Stimulated activated CD4-positive, alpha-beta T cell treated with anti-CD3 and anti-CD28 coated beads, Interleukin-1b, Interleukin-23, amount 100 ng/mL, for 24 hours (primary cell): ENCODE measurements around the gene TBX15.
"Not testable (repeated sequence)": the region's sequence is repeated elsewhere in the genome, so short reads cannot be mapped to it uniquely, and the experiment has no call there.

Experiments
- DNase-seq, 4 experiments: peaks; one replicate each; pipeline ENCODE4 v3.0.0-alpha.2; 2020; ENCODE audit warnings: low read depth in 4 of 4, low spot score in 1 of 4

TBX15 gene

DNA sequence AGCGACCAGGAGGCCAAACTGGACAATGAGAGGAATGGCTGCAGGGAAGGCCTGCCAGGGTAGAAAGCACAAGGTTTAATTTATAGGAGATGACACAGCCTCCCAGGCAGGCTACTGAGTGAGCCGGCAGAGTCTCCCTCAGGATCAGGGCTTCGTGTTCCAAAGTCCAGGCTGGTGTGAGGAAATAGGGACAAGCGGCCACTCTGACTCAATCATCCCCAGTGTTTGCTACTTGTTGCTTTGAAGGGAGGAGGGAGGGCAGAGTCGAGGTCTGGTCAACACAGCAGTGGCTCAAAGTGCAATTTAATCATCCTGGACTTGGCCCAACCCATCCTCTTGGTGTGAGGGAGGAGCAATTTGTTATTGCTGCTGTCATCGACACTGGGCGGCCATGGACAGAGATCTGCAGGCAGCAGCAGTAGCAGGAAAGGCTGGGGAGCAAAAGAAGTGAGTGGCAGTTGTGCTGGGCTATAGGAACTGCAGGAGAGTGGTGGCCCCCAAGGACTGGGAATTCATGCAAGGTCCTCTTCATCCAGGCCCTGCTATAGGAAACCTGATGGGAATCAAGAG, 27.5 kb downstream of the TBX15 start:
- DNase-seq, result no peak

DNA sequence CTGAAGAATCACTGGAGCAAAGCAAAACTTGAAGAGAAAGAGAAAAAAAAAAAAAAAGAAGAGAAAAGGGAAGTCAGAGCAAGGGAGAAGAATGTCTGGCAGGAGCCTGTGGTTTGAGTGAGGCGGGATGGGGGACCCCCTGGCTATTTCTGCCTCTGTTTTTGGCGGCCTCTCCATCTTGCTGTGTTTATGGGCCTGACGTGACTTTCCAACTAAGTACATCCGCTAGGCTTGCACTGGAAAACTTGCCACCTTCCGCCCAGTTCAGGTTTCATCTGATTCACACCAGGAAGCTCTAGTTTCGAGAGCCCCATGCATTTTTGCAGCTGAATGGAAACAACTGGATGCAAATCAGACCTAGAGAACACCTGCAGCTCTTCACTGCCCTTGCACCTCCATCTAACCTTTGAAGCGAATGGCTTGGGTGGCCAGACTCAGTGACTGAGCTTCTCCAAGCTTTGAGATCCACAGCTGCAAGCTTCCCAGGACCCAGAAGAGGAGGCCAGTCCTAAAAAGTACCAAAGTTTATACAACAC, 28.0 kb downstream of the TBX15 start:
- DNase-seq, result no peak

DNA sequence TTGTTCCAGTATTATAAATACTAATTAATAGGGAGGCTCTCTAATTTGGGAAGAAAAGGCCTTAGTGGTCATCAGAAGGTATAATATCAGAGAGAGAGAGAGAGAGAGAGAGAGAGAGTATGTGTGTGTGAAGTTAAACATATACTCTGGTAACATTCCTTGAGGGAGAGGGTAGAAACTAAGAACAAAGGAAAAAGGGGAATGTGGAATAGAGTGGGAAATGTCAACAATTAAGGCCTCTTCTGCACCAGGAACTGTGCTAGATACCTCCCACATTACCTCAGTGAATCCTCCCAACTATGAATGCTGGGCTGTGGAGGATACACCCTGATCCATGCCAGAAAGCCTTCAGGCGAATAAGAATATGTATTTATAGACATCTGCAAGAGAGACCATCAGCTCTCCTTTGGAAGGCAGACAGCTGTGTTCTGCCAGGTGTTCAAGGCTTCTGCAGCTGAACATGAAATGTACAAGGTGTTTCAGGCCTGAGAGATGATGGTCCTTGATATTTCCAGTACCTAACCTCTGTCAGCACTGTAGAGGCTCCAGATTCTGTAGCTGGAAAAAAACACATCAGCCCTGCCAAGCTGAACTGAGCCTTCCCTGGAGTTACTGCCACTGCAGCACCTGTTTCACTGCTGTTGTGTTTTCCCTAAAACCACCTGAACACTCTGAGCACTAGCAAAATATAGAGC, 29.1 kb downstream of the TBX15 start:
- DNase-seq, result no peak

DNA sequence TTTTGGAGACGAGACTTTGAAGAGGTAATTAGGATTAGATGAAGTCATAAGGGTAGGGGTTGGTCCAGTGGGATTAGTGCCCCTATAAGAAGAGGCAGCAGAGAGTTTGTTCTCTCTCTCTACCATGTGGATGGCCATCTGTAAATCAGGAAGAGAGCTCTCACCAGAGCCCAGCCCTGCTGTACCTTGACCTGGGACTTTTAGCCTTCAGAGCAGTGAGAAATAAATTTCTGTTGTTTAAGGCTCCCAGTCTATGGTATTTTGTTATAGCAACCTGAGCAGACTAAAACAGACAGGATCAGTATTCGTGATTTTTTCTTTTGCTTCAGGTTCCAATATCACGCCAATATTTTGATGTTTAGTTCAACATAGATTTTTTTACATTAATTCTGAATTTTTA, 30.0 kb downstream of the TBX15 start:
- no peak for DNase-seq

DNA sequence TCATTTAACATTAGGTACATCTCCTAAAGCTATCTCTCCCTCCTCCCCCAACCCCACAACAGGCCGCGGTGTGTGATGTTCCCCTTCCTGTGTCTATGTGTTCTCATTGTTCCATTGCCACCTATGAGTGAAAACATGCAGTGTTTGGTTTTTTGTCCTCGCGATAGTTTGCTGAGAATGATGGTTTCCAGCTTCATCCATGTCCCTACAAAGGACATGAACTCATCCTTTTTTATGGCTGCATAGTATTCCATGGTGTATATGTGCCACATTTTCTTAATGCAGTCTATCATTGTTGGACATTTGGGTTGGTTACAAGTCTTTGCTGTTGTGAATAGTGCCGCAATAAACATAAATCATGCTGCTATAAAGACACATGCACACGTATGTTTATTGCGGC, 30.6 kb downstream of the TBX15 start:
- not testable (repeated sequence) for DNase-seq

DNA sequence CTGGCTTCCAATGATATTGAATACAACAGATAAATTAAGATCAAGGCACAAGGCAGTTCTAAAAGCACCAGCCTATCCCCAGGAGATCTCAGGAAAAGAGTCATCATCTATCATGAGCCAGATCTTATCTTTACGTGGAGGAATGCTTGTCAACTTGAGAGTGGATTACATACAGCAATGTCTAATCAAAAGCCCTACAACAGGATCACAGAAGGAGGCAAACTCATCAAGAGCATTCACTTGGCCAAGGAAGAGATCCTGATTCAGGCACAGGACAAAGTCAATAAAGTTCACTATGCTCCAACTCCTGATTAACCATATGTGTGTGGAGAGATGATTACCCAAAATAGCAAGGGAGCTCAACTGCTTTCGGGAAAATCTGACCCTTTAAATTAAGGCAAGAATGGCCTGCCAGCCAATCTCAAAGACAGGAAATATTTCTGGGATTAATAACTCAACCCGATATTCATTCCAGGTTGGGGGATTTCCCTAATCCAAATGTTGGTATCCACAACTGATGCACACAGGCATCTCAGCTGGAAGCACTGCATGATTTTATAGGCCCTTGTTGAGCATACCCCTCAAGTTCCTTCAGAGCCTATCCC, 33.7 kb downstream of the TBX15 start:
- DNase-seq, result no peak

DNA sequence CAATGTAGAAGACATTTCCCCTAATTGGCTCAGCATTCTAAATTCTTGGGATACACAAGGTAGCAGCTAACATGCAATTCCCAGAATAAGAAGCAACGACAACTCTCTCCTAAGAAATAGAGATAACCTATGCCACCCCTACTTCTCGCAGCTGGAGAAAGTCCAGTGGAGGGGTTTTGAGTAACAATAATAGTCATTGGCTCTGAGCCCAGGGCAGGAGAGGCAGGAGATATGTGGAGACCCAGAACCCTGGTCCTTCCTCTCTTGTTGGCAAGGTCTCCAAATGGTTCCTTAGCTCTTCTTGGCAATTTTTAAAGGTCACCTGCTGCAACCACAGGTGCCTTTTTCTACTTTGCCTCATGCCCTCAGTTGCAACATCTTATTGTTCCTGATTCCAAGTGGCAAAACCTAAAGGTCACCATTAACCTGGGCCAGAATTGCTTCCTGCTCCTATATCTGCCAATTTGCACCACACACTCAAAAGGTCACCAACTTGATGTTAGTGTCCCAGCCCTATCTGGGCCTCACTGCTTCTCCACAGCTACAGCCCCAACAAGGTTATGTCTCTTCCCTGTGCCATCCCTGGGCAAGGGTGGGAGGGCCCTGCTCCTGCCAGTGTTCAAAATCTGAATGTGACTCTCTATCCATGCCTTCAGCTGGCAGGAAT, 36.7 kb downstream of the TBX15 start:
- DNase-seq, result no peak

DNA sequence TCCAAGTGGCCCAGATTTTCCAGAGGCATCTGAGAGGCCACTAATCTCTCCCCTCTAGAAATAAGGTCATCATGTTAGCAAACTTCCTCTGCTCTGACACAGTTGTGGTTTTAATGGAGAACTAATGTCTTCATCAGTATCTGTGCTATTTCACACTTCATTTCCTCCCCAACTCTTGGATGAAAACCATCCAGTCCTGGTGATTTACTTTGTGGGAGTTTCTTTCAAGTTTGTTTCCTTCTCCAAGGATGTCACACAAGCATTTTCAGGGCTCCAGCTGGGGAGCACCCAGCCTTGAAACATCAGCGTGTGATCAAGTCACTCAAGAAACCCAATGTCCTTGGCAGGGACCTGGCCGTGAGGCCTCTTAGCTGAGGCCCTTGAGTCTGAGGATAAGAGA, 38.8 kb downstream of the TBX15 start:
- no peak for DNase-seq

DNA sequence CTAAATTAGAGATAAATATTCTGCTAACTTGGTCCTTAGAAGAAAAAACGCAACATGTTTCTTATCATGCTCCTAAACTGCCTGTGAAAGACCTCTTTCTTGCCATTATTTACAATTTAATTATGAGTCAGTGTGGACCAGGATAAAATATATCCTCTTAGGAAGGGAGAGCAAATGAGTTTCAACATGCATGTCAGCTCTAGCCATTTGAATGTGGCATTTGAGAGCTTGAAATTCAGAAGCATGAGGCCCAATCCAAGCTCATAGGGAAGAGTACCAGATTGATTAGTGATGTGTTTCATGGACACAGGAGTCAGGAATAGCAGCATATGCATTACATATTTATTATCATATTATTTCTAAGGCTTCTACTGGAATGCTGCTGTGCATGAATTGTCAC, 39.3 kb downstream of the TBX15 start:
- no peak for DNase-seq

DNA sequence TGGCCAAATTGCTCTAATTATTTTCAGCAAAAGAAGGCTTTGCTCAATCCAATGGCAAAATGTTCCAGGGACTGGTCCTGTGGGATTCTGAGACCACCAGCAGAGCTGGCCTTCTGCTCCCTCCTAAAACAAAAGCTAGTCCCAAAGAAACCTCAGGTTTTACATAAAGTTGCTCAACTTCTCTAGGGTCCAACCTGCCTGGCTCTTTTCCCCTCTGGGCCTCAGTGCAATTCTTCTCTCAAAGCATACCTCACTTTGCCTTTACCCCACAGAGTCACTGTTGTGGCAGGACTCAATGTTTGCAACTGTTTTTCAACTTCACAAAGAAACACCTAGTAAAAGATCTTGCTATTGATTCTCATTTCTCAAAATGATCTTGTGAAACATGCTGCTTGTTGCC, 39.8 kb downstream of the TBX15 start:
- no peak for DNase-seq

DNA sequence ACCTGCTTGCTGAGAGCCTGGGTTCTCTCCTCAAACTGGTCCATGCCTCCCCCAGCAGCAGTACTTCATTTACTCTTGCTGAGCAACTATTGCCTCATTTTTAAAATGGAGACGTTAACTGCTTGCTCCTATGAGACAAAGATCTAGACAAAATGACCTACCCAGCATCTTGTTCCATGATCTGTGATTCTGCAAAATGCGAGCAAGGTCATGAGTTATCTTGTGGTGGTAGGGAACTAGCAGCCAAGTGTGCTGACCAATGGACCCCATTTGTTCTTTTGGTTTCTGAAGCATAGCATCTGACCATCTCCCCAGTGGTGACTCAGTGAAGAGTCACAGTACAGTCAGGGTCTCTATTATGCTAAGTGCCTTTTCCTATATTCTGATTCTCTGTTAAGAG, 40.4 kb downstream of the TBX15 start:
- no peak for DNase-seq

DNA sequence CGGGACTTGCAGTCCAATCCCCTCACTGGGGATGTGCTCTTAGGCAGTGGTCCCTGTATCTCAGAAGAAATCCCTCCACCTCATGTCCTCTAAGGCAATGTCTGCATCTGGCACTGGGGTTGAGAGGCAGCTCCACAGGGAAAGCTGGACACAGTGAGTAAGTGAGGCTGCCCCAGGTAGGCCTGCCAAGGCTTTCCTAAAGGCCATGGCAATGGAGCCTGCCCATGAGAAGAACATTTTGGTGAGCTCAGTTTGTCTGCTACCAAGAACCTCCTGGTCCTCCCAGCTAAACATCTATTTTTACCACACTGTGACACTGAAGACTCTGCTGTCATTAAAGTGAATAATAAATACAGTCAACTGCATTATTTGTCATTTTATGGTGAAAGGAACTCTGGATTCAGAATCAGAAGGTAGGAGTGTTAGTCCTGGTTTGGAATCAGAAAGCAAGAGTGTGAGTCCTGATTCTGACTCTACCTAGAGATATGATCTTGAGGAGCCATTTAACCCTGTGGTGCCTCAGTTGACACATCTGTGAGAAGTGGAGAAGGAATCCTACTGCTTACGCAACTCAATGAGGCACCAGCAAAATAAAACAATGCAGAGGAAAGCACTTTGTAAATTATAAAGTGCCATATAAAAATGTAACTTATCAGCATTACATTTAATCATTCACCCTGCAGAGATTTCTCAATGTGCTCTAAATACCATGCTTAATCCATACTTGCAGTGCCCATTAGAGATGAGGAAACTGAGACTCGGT, 41.0 kb downstream of the TBX15 start:
- no peak for DNase-seq

DNA sequence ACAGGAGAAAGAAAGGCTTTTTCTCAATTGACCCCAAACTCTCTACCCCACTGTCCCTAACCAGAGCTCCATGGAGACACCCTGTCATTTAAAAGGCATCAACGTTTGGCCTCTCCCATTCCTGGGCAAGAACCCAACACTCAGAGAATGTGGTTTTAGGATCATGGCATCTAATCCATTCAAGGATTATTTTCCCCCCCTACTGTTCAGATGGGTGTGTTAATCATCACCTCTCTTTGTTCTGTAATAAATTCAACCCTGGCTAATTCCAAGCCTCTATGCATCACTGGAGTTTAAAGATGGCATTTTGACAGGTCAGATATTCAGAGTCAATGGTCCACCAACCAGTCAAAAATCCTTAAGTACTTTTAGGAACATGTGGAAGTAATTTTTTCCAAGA, 42.7 kb downstream of the TBX15 start:
- no peak for DNase-seq

DNA sequence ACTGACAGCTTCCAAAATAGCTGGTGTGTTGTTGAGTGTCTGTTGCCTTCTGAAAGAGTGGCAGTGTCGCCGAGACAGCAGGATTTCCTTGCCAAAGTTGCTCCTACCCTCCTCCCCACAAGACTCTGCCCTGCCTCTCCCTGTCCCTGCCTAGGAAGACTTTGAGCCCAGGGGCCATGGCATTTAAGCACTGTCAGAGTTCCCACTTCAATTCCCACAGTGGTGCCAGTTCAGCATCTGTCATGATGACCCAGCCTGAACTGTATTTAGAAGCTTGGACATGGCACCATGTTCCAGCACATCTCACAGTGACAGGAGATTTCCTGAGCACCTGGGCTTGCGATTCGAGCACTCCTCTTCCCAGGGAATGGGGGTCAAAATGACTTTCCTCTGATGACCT, 43.6 kb downstream of the TBX15 start:
- no peak for DNase-seq

DNA sequence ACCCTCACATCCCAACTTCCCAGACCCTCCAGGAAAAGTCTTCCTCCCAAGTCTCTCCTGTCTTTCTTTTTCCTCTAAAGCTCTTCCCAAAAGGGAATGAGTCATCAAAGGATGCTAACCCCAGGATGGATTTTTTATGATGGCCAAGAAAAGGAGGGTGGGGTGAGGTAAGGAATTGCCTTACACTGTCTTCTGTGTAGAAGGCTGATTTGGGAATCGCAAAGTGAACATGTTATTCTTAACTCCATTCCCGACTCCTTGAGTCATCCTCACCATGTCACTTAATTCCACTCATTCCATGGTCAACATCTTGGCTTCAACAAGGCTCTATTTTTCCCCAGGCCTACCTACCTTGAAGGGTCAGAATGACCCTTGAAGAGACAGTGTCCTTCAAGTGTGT, 44.0 kb downstream of the TBX15 start:
- no peak for DNase-seq

DNA sequence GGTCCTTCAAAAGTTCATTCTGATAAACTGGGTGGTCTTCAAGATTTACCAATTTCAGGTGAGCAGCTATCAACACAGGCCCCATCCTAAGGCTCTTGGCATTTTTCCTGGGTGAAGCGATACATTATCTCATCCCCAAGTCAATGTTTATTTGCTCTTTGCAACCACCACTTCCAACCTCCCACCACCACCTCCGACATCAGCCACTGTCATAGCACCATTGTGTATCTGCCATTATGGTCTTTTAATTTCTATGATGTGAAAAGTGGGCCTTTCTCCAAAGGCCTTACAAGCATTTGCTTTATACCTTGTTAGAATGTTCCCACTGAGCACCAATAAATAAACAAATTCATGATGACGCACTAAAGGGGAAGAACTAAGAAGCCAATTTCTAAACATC, 47.2 kb downstream of the TBX15 start:
- no peak for DNase-seq

DNA sequence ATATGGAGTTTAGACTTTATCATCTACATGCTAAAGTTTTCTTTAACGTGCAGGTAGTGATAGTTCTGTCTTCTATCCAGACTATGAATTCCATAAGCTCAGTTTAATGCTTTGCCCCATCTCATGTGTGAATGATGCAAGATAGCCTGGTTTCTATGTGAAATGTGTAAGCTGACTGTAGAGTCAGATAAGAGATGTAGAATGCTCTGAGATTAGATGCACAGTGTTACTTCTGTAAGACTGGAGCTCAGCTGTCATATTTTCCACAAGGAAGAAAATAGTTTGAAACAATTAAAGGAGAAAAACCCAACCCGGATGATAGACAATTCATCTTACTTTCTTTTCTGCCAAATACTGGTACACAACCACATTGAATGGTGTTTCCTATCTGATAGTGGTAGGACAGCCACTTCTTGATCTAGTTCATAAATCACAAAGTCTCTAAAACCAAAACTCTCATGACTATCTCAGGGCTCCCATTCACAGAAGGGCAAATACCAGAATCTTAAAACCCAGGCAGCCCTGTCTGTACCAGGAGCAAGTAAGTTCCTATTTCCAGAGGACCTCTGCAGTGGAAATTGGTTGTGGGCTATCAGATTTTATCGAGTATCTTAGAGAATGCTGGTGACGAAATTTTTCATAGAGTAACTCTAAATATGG, 50.6 kb downstream of the TBX15 start:
- no peak for DNase-seq

DNA sequence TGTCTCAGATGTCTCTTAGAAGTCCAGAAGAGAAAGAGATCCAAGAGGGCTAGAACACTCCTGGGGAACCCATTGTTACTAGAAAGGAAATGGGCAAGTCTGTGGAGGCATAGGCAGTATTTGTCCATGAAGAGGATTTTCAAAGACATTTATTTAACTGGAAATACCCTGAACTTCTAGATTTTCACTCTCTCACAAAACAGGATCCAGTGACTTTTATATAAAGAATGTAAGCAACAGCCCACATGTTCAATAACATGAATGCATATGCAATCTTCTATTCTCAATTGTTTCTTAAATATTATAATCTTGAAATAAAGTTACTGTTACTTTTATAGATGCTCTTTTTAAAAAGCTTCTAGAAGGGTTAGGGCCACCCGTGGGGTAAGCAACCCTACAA, 53.4 kb downstream of the TBX15 start:
- no peak for DNase-seq

DNA sequence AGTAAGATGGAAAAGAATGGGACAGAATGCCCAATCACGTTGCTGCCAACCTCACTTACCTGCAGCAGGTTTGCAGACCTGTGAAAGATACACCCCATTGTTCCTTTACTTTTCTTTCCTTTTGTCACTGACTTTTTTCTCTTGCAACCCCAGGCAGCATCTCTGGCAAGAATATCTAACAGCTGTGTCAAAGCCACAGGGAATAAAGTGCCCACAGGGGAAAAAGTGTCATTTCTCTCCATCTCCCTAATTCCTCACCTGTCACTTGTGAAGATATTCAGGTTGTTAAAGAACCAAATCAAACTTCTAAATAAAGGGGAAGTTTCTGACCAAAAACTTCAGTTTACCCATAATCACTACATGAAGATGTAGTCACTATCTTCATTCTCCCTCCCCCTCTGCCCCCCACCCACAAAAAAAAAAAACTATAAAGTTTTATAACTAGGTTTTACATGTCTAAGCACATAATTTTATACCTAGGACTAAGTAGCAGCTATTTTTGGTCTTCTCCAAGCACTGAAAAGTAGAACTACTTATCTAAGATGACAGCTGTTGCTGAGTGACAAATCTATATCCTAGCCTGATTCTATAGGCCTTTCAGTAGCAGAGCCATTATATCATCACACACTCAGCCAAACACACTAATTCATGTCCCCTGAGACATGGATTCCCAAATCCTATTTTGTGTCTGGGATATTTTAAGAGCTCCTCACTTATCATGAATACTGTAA, 54.9 kb downstream of the TBX15 start:
- DNase-seq, result no peak

DNA sequence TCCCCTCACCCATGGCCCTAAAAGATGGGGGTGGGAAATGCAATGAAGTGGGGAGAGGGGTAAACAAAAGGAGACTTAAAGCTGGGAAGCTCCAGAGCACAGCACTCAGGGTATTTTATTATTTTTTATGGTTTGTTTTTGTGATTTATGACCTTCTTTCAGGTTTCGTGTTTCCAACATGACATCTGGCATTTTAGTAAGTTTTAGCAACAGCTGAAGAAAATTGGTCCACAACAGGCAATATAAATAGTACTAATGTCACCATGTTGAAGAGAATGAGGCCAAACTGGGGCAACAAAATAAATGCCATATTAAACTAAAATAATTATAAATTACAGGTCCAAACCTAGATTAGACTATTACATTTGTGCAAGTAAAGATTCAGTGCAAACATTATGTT, 56.3 kb downstream of the TBX15 start:
- no peak for DNase-seq
